GM19455 (cell line): Measurements from ENCODE around the gene GATA1.
"Not testable (repeated sequence)": the region's sequence is repeated elsewhere in the genome, so short reads cannot be mapped to it uniquely, and the experiment has no call there.

Experiments used
- ATAC-seq: cut with Tn5 transposase; IDR thresholded peaks from one replicate; pipeline ENCODE4 v1.9.1; 2021; ENCODE audit not compliant: unreplicated experiment

GATA1 gene

DNA sequence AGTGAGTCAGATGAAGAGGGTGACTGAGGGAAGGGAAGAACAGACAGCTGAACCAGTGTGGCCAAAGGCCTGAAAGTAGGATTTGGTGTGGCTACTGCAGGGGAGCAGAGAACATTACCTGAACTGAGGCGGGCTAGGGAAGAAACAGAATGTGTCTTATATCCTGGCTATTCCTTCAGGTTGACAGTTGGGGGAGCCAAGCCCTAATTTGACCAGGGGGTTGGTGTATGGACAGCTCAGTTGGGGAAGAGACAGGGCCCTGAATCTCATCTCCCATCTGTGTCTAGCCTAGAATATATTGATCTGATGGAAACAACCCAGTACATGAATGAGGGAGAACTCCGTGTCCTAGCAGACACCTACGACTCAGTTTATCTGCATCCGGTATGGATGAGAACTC, 19.7 kb downstream of the GATA1 start:
- no peak for ATAC-seq

- ATAC-seq: no peak
Measured at GRCh38 chrX:48813644-48814043, 27.3 kb downstream of the GATA1 start.

DNA sequence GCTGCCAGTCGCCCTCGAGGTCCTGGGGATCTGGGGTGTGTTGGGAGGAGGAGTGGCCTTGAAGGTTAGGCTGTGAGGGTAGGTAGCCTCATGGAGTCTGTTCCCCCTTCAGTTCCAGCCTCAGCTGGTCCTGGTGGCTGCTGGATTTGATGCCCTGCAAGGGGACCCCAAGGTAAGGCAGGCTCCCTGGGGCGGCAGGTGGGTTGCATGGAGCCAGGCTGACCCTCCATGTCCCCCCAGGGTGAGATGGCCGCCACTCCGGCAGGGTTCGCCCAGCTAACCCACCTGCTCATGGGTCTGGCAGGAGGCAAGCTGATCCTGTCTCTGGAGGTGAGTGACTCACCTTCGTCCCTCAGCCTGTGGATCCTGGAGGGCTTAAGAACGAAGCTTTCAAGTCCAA, 28.3 kb downstream of the GATA1 start:
- ATAC-seq: no peak

DNA sequence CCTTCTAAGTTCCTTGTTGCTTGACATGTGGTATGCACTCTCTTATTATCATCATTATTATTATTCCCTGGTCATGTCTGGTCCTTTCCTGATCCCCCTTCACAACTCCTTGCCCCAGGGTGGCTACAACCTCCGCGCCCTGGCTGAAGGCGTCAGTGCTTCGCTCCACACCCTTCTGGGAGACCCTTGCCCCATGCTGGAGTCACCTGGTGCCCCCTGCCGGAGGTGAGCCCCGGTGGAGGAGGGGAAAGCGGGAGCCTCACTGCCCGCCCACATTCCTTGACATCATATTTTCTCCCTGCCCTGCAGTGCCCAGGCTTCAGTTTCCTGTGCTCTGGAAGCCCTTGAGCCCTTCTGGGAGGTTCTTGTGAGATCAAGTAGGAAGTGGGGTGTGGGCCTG, 28.9 kb downstream of the GATA1 start:
- ATAC-seq: no peak

- no peak for ATAC-seq
Measured at GRCh38 chrX:48816014-48816810, 29.8 kb downstream of the GATA1 start.

- no peak for ATAC-seq
Measured at GRCh38 chrX:48818098-48818497, 31.7 kb downstream of the GATA1 start.

- ATAC-seq: no peak
Measured at GRCh38 chrX:48818866-48819265, 32.5 kb downstream of the GATA1 start.

DNA sequence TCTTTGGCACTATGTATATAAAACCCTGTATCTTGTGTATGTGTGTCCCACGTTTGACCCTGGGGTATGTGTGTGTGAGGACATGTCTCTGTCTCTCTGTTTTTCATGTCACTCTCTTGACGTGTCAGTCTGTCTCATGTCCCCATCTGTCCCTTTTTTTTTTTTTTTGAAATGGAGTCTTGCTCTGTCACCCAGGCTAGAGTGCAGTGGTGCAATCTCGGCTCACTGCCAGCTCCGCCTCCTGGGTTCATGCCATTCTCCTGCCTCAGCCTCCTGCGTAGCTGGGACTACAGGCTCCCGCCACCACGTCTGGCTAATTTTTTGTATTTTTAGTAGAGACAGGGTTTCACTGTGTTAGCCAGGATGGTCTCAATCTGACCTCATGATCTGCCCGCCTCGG, 33.0 kb downstream of the GATA1 start:
- ATAC-seq: not testable (repeated sequence)

DNA sequence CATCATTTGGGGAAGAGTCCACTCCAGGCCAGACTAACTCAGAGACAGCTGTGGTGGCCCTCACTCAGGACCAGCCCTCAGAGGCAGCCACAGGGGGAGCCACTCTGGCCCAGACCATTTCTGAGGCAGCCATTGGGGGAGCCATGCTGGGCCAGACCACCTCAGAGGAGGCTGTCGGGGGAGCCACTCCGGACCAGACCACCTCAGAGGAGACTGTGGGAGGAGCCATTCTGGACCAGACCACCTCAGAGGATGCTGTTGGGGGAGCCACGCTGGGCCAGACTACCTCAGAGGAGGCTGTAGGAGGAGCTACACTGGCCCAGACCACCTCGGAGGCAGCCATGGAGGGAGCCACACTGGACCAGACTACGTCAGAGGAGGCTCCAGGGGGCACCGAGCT, 36.7 kb downstream of the GATA1 start:
- no peak for ATAC-seq

GRCh38 chrX:48824066-48824465, 37.7 kb downstream of the GATA1 start:
- no peak for ATAC-seq

DNA sequence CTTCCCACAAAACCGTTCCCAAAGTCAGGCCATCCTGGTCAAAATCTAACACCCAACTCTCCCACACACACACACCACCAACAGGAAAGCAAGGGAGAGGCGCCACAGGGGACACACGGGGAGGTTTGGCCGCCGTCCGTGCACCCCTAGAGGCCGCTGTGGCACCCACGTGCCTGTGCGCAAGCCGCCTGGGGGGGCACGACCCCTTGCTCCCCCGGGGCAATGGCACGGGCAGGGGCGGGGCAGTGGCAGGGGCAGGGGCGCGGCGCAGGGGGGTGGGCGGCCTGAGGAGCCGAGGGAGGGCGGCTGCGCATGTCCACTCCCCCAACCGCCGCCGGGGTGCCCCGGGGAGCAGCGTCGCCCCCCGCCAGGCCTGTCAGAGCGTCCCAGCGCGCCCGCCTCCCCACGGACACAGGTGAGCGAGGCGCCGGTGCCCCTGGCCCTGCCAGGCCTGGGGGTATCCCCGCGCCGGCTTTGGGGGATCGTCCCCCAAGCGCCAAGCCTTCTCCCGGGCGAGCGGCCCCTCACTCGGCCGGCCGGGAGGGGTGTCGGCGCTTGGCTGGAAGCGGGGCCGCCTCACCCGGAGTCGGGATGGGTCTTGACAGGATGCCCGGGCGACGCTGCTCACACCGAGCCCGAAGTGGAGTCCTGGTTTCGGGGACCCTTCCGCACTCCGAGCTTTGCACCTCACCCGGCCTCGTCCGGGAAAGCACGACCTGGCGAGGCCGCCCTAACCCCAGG, 39.9 kb downstream of the GATA1 start, which contains the start of gene ERAS:
Gene ERAS, plus strand, starts transcription at position 379 of the 741 bp plus-strand sequence. CDS start 2,611 bp downstream, outside the sequence.
- no peak for ATAC-seq

GRCh38 chrX:48826876-48827653, 40.7 kb downstream of the GATA1 start:
- no peak for ATAC-seq

DNA sequence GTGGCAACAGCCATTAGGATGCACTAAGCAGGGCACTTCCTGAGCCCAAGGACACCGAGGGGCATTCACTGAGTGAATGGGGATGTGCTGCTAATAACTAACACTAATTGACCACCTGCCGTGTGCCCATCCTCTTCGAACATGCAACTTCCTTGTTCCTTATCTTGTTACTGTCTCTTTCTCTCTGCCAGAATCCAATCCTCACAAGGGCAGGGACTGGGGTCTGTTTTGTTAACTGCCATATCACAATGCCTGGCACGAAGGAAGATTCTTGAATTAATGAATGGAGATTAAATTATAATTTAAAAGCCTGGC, 41.2 kb downstream of the GATA1 start:
- ATAC-seq: no peak

DNA sequence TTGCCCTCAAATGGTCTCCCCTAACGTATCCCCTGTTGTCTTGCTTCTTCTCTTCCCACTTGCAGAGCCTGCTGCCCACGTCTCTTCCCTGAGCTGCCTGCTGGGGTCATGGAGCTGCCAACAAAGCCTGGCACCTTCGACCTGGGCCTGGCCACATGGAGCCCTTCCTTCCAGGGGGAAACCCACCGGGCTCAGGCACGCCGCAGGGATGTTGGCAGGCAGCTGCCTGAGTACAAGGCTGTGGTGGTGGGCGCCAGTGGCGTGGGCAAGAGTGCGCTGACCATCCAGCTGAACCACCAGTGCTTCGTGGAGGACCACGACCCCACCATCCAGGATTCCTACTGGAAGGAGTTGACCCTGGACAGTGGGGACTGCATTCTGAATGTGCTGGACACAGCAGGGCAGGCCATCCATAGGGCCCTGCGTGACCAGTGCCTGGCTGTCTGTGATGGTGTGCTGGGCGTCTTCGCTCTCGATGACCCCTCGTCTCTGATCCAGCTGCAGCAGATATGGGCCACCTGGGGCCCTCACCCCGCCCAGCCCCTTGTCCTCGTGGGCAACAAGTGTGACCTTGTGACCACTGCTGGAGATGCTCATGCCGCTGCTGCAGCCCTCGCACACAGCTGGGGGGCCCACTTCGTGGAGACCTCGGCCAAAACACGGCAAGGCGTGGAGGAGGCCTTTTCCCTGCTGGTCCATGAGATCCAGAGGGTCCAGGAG, 42.8 kb downstream of the GATA1 start:
- no peak for ATAC-seq

DNA sequence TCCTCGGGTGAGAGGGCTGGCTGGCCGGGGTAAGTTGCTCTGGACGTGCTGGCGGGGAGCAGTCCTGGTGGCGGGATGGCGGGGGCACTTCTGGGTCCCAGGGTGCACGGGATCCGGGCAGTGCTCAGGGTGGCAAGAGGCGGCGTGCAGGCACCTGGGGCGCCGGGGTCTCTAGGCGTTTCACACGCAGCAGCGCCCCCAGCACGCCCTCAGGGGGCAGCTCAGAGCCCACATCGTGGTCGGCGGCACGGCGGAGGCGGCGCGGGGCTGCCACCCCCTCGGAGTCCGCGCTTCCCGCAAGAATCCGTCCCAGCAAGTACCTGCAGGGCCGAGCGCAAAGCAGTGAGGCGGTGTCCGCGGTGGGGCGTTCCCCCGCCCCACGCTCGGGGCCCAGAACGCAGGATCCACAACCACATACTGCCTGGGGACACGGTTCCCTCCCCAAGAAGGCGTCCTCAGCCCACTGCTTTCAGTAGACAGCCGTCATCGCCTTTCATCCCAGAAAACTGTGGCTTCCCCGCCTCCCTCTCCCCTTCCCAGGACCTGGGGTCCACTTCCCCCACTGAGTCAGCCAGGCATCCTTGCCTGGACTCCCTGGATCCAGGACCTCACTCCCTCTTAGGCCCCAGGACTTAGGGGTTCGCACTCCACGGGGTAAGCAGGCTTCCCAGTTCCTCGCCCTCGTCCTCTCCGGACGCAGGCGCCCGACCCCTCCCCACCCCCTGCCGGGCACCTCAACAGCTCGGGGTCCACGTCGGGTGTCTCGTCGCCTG, 44.9 kb downstream of the GATA1 start:
- ATAC-seq: no peak

DNA sequence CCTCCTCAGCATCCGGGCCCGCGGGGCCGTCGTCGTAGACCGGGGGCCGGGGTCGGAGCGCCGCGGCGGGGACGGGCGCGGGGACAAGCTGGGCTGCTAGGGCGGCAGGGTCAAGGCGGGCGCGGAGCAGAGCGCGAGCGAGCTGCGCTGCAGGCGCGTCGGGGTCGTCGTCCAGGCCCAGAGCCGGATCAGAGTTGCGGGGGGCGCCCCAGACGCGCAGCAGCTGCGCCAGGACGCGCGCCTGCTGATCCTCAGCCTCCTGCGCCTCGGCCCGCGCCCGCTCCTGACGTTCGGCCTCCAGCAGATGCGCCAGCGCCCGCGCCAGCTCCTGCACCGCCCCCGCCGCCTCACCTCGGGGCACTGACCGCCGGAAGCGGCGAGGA, 45.5 kb downstream of the GATA1 start:
- no peak for ATAC-seq

- ATAC-seq: no peak
Measured at GRCh38 chrX:48833542-48834138, 47.2 kb downstream of the GATA1 start.

DNA sequence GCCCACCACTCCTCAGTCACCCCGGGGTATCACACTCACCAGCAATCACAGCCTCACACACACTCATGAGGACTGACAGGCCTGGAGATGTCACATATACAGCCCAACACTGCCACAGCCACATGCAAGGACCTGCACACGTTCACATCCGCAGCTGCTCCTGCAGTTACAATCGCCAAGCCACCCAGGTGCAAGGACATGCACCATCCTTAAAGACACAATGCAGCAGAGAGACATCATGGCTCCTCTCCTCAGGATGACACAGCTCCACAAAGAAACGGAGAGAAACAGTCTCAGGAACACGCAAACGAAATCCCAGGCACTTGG, 48.0 kb downstream of the GATA1 start:
- ATAC-seq: no peak

- no peak for ATAC-seq
Measured at GRCh38 chrX:48835524-48836329, 49.3 kb downstream of the GATA1 start, which contains the start of gene PCSK1N. Gene PCSK1N, minus strand, starts transcription at chrX:48835610. Its CDS starts 78 bp downstream, at chrX:48835532.
